GM23338 (cell line): Measurements from ENCODE around the gene ERVV-1. TPM values are rescaled to one million over a fixed set of nuclear protein-coding genes. Genes with fewer than 3 reads are reported as not detected.

Source experiments
- ATAC-seq: fragments of 200-7000 bp; cut with Tn5 transposase; 3 replicates; pipeline ENCODE4 v1.9.1; 2020
- DNase-seq: peaks from one replicate; pipeline ENCODE4 v3.0.0-alpha.2; 2015; ENCODE audit warnings: low spot score
- H2AFZ ChIP-seq: fragments of 200-600 bp; sonication (generic); 2 replicates; pipeline ENCODE4 v1.8.0; 2016; ENCODE audit warnings: antibody characterized with exemption, mild to moderate bottlenecking, moderate library complexity
- H3F3A ChIP-seq: fragments of 200-600 bp; sonication (generic); replicated peaks from 2 replicates; pipeline ENCODE4 v1.8.0; 2017; ENCODE audit warnings: antibody characterized with exemption, mixed run types, low read depth
- H3K27ac ChIP-seq: fragments of 200-600 bp; sonication (generic); 2 replicates; pipeline ENCODE4 v1.6.1; 2016; ENCODE audit warnings: low read depth
- H3K27me3 ChIP-seq: fragments of 200-600 bp; sonication (generic); 2 replicates; pipeline ENCODE4 v1.8.0; 2016; ENCODE audit warnings: mild to moderate bottlenecking, mixed run types, moderate library complexity; ENCODE audit not compliant: insufficient read depth
- H3K36me3 ChIP-seq: fragments of 200-600 bp; sonication (generic); 2 replicates; pipeline ENCODE4 v1.8.0; 2016; ENCODE audit warnings: mild to moderate bottlenecking; ENCODE audit not compliant: insufficient read depth
- H3K4me1 ChIP-seq: fragments of 200-600 bp; sonication (generic); 2 replicates; pipeline ENCODE4 v1.8.0; 2016; ENCODE audit warnings: mild to moderate bottlenecking, moderate library complexity; ENCODE audit not compliant: insufficient read depth
- H3K4me2 ChIP-seq: fragments of 200-600 bp; sonication (generic); 2 replicates; pipeline ENCODE4 v1.7.1; 2017; ENCODE audit warnings: mixed run types
- H3K4me3 ChIP-seq: fragments of 200-600 bp; sonication (generic); 2 replicates; pipeline ENCODE4 v1.6.1; 2016; ENCODE audit warnings: mixed run types
- H3K79me2 ChIP-seq: fragments of 200-600 bp; sonication (generic); replicated peaks from 2 replicates; pipeline ENCODE4 v1.8.0; 2017; ENCODE audit warnings: mild to moderate bottlenecking; ENCODE audit not compliant: insufficient read depth
- H3K9me2 ChIP-seq: fragments of 200-600 bp; sonication (generic); 2 replicates; pipeline ENCODE4 v1.8.0; 2017; ENCODE audit not compliant: insufficient read depth
- H4K20me1 ChIP-seq: fragments of 200-600 bp; sonication (generic); replicated peaks from 2 replicates; pipeline ENCODE4 v1.8.0; 2017; ENCODE audit warnings: mild to moderate bottlenecking; ENCODE audit not compliant: insufficient read depth
- H3K27ac Mint-ChIP-seq: 2 replicates; pipeline ENCODE4 v1.8.0; 2020; ENCODE audit warnings: inconsistent platforms, mild to moderate bottlenecking, moderate library complexity, mixed read lengths
- H3K27me3 Mint-ChIP-seq: 3 replicates; pipeline ENCODE4 v1.8.0; 2022; ENCODE audit warnings: low read depth, mild to moderate bottlenecking, moderate library complexity, mixed read lengths, inconsistent platforms; ENCODE audit not compliant: insufficient read depth, poor library complexity
- H3K36me3 Mint-ChIP-seq: 3 replicates; pipeline ENCODE4 v1.8.0; 2021; ENCODE audit warnings: low read depth, mild to moderate bottlenecking, inconsistent platforms, moderate library complexity, mixed read lengths
- H3K4me1 Mint-ChIP-seq: 3 replicates; pipeline ENCODE4 v1.8.0; 2020; ENCODE audit warnings: mild to moderate bottlenecking, inconsistent platforms, mixed read lengths
- H3K4me3 Mint-ChIP-seq: 3 replicates; pipeline ENCODE4 v1.8.0; 2021; ENCODE audit warnings: moderate library complexity, mild to moderate bottlenecking, inconsistent platforms, mixed read lengths
- H3K9me3 Mint-ChIP-seq: 3 replicates; pipeline ENCODE4 v1.8.0; 2020; ENCODE audit warnings: moderate library complexity, mild to moderate bottlenecking, inconsistent platforms, mixed read lengths
- ETS1 ChIP-seq: IDR thresholded peaks from 2 replicates; pipeline ENCODE4 v1.6.1; 2016; ENCODE audit warnings: antibody characterized with exemption
- EZH2 ChIP-seq: fragments of 200-600 bp; sonication (generic); IDR thresholded peaks from one replicate; pipeline ENCODE4 v1.8.0; 2017; ENCODE audit warnings: antibody characterized with exemption, mild to moderate bottlenecking, low read depth; ENCODE audit not compliant: unreplicated experiment
- EZH2phosphoT487 ChIP-seq: fragments of 200-600 bp; sonication (generic); IDR thresholded peaks from one replicate; pipeline ENCODE4 v1.8.1; 2018; ENCODE audit warnings: antibody characterized with exemption; ENCODE audit not compliant: unreplicated experiment
- JUNB ChIP-seq: IDR thresholded peaks from one replicate; pipeline ENCODE4 v1.6.1; 2016; ENCODE audit warnings: antibody characterized with exemption; ENCODE audit not compliant: unreplicated experiment
- NANOG ChIP-seq: IDR thresholded peaks from 2 replicates; pipeline ENCODE4 v1.6.1; 2016; ENCODE audit warnings: antibody characterized with exemption, borderline replicate concordance
- POLR2AphosphoS5 ChIP-seq: IDR thresholded peaks from 2 replicates; pipeline ENCODE4 v1.6.1; 2016; ENCODE audit warnings: antibody characterized with exemption, low read depth
- STAT1 ChIP-seq: IDR thresholded peaks from one replicate; pipeline ENCODE4 v1.6.1; 2016; ENCODE audit warnings: antibody characterized with exemption; ENCODE audit not compliant: unreplicated experiment
- ZNF114 ChIP-seq: fragments of 250-450 bp; sonication (Bioruptor Pico); IDR thresholded peaks from 2 replicates; pipeline ENCODE4 v1.5.0; 2020; ENCODE audit warnings: mild to moderate bottlenecking, moderate library complexity
- ZNF331 ChIP-seq: fragments of 250-450 bp; sonication (Bioruptor Pico); IDR thresholded peaks from 2 replicates; pipeline ENCODE4 v1.5.0; 2020; ENCODE audit warnings: low read depth, mild to moderate bottlenecking, moderate library complexity
- polyA plus RNA-seq: library from polyadenylated mRNA; unstranded; fragments of >200 nt; fragmentation: Nextera tagmentation; extraction: Ambion mirVana; gene quantifications from 2 replicates; pipeline ENCODE4 v1.2.1, GENCODE V29; 2016
- total RNA-seq: library from RNA; depleted of rRNA; stranded (reverse); fragments of >200 nt; shearing (Covaris generic); gene quantifications from 2 replicates; pipeline ENCODE4 v1.2.3, GENCODE V29; 2014
- TF ChIP-seq, protein P1 (sequence below): fragments of 250-450 bp; sonication (Bioruptor Pico); IDR thresholded peaks from 2 replicates; pipeline ENCODE4 v1.5.0; 2020; ENCODE audit warnings: mild to moderate bottlenecking, moderate library complexity
- TF ChIP-seq, protein P2 (sequence below), 2 experiments: fragments of 200-600 bp in 1 of 2; sonication (generic) in 1 of 2; conservative IDR thresholded peaks; 2 replicates each; pipeline versions ENCODE4 v1.5.1 to v1.6.1; 2016 to 2017; ENCODE audit warnings: antibody characterized with exemption in 2 of 2, low read depth in 2 of 2, mild to moderate bottlenecking in 2 of 2, moderate library complexity in 1 of 2

ERVV-1 gene
- total and polyA plus RNA-seq, 2 experiments from 2014 or later = 0.21 to 0.23 TPM

DNA sequence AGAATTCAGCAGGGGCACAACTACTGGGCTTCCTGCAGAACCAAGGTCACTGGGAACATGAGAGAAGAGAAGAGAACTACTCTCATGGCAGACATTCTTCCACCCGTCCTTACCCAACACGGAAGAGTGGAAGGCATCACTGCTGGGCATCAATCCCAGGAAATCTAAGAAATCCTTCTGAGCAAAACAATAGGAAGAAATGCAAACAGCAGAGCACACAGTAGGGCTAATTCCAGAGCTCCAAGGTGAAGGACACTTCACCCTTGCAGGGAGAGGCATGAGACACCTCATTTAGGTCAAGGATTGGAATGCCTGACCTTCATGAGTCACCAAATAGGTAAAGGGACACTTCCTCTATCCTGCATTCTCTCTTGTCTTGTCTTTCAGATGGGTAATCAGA lies 33.7 kb downstream of the ERVV-1 start (continued):
- TF ChIP-seq, protein P1, sequence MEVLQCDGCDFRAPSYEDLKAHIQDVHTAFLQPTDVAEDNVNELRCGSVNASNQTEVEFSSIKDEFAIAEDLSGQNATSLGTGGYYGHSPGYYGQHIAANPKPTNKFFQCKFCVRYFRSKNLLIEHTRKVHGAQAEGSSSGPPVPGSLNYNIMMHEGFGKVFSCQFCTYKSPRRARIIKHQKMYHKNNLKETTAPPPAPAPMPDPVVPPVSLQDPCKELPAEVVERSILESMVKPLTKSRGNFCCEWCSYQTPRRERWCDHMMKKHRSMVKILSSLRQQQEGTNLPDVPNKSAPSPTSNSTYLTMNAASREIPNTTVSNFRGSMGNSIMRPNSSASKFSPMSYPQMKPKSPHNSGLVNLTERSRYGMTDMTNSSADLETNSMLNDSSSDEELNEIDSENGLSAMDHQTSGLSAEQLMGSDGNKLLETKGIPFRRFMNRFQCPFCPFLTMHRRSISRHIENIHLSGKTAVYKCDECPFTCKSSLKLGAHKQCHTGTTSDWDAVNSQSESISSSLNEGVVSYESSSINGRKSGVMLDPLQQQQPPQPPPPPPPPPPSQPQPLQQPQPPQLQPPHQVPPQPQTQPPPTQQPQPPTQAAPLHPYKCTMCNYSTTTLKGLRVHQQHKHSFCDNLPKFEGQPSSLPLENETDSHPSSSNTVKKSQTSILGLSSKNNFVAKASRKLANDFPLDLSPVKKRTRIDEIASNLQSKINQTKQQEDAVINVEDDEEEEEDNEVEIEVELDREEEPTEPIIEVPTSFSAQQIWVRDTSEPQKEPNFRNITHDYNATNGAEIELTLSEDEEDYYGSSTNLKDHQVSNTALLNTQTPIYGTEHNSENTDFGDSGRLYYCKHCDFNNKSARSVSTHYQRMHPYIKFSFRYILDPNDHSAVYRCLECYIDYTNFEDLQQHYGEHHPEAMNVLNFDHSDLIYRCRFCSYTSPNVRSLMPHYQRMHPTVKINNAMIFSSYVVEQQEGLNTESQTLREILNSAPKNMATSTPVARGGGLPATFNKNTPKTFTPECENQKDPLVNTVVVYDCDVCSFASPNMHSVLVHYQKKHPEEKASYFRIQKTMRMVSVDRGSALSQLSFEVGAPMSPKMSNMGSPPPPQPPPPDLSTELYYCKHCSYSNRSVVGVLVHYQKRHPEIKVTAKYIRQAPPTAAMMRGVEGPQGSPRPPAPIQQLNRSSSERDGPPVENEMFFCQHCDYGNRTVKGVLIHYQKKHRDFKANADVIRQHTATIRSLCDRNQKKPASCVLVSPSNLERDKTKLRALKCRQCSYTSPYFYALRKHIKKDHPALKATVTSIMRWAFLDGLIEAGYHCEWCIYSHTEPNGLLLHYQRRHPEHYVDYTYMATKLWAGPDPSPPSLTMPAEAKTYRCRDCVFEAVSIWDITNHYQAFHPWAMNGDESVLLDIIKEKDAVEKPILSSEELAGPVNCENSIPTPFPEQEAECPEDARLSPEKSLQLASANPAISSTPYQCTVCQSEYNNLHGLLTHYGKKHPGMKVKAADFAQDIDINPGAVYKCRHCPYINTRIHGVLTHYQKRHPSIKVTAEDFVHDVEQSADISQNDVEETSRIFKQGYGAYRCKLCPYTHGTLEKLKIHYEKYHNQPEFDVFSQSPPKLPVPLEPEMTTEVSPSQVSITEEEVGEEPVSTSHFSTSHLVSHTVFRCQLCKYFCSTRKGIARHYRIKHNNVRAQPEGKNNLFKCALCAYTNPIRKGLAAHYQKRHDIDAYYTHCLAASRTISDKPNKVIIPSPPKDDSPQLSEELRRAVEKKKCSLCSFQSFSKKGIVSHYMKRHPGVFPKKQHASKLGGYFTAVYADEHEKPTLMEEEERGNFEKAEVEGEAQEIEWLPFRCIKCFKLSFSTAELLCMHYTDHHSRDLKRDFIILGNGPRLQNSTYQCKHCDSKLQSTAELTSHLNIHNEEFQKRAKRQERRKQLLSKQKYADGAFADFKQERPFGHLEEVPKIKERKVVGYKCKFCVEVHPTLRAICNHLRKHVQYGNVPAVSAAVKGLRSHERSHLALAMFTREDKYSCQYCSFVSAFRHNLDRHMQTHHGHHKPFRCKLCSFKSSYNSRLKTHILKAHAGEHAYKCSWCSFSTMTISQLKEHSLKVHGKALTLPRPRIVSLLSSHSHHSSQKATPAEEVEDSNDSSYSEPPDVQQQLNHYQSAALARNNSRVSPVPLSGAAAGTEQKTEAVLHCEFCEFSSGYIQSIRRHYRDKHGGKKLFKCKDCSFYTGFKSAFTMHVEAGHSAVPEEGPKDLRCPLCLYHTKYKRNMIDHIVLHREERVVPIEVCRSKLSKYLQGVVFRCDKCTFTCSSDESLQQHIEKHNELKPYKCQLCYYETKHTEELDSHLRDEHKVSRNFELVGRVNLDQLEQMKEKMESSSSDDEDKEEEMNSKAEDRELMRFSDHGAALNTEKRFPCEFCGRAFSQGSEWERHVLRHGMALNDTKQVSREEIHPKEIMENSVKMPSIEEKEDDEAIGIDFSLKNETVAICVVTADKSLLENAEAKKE (CRISPR knock-in tag) = no peak
- TF ChIP-seq ZNF331 (CRISPR knock-in tag) (no peak), POLR2AphosphoS5 (no peak), NANOG (no peak)
- TF ChIP-seq, protein P2, sequence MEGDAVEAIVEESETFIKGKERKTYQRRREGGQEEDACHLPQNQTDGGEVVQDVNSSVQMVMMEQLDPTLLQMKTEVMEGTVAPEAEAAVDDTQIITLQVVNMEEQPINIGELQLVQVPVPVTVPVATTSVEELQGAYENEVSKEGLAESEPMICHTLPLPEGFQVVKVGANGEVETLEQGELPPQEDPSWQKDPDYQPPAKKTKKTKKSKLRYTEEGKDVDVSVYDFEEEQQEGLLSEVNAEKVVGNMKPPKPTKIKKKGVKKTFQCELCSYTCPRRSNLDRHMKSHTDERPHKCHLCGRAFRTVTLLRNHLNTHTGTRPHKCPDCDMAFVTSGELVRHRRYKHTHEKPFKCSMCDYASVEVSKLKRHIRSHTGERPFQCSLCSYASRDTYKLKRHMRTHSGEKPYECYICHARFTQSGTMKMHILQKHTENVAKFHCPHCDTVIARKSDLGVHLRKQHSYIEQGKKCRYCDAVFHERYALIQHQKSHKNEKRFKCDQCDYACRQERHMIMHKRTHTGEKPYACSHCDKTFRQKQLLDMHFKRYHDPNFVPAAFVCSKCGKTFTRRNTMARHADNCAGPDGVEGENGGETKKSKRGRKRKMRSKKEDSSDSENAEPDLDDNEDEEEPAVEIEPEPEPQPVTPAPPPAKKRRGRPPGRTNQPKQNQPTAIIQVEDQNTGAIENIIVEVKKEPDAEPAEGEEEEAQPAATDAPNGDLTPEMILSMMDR (conservative IDR thresholded peaks at IDR 0.05; ENCODE audit: low read depth in 2 of 2) = no peak

DNA sequence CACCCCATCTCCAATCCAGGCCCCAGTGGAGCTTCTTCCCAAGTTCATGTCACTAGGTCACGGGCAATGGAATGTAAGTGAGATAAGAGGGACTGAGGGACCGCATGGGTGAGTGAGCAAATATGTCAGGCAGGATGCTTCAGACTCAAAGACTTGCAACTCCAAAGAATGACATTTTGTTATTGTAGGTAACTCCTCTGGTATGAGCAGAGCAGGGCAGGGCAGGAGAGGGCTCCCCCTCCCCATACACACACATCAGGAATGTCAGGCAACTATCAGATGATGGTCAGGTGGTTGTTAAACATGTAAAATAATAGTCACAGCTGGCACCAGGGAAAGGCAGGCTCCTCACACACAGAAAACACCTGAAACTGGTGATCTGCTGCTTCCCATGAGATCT lies 41.4 kb downstream of the ERVV-1 start:
- Histone ChIP-seq H3K79me2 (no peaks in the 10 kb centered on the region), H3K4me2 (no peak overlapping the region), H3F3A (no peaks in the 10 kb centered on the region), H2AFZ (no peak overlapping the region), H3K36me3 (no peaks in the 10 kb centered on the region), H3K9me2 (no peaks in the 10 kb centered on the region), H4K20me1 (no peaks in the 10 kb centered on the region), H3K27ac (no peak overlapping the region), H3K4me3 (no peak overlapping the region), H3K27me3 (peaks cover 17% of the 10 kb centered on the region), H3K4me1 (peaks cover 5% of the 10 kb centered on the region; the same call in 1 of the 2 replicates)
- peaks cover 59% of the 10 kb centered on the region for H3K9me3 Mint-ChIP-seq
- no peaks in the 10 kb centered on the region for H3K4me1 Mint-ChIP-seq
- DNase-seq = no peak
- peaks cover 18% of the 10 kb centered on the region for H3K36me3 Mint-ChIP-seq
- TF ChIP-seq ETS1 = no peak
- TF ChIP-seq EZH2phosphoT487 = no peak
- no peak for TF ChIP-seq EZH2
- TF ChIP-seq STAT1 = no peak
- no peak for TF ChIP-seq ZNF331 (CRISPR knock-in tag)
- no peak for TF ChIP-seq JUNB
- no peak for TF ChIP-seq NANOG
- no peak for TF ChIP-seq ZNF114 (CRISPR knock-in tag)
- no peak overlapping the region for H3K4me3 Mint-ChIP-seq
- peaks cover 32% of the 10 kb centered on the region for H3K27me3 Mint-ChIP-seq
- no peak for ATAC-seq
- no peak overlapping the region for H3K27ac Mint-ChIP-seq
